GM19463 (cell line): ENCODE data around the gene PTPRE.

ENCODE experiments used
- ATAC-seq: cut with Tn5 transposase; IDR thresholded peaks from one replicate; pipeline ENCODE4 v1.9.1; 2021; ENCODE audit warnings: mild to moderate bottlenecking, moderate library complexity; ENCODE audit not compliant: unreplicated experiment

Gene PTPRE

GRCh38 chr10:127882391-127882790, 24.5 kb upstream of the PTPRE start:
- ATAC-seq: no peak

- peak; percentile 51 for ATAC-seq
Observed at GRCh38 chr10:127882801-127883459, 24.0 kb upstream of the PTPRE start.

DNA sequence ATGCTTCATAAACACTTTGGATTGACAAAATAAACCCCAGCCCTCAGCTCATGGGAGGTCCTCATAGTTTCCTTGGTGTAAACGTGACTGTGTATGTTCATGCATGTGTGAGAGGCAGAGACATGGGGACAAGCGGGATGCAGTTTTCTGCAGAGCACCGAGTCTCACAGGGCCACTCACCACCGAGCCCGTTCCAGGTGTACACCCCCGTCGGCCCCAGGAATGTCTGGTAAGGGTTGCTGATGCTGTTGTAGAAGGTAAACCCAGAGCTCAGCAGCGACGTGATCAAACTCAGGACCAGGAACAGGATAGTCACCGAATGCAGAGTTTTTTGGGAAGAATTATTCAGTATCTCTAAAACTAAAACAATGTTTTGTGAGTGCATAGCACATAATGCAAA, 23.4 kb upstream of the PTPRE start:
- no peak for ATAC-seq

DNA sequence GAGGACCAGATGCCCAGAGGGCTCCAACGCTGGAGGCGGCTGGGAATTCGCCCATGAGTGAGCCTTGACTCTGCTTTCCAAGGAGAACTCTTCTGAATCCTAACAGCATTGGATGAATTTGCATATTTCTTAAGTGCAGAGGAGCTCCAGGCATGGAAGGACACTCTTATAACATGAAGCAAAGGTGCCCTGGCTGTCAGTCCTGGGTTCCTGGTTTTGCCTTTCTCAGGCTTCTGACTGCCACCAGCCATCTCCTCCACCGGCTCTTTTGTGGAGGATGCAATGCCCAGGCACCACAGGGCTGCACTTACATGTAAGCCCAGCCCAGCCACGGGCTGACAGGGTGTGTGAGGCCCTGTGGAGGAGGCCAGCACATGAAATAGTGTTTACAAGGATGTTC, 22.4 kb upstream of the PTPRE start:
- ATAC-seq: no peak

GRCh38 chr10:127886371-127887051, 20.4 kb upstream of the PTPRE start:
- ATAC-seq: no peak

DNA sequence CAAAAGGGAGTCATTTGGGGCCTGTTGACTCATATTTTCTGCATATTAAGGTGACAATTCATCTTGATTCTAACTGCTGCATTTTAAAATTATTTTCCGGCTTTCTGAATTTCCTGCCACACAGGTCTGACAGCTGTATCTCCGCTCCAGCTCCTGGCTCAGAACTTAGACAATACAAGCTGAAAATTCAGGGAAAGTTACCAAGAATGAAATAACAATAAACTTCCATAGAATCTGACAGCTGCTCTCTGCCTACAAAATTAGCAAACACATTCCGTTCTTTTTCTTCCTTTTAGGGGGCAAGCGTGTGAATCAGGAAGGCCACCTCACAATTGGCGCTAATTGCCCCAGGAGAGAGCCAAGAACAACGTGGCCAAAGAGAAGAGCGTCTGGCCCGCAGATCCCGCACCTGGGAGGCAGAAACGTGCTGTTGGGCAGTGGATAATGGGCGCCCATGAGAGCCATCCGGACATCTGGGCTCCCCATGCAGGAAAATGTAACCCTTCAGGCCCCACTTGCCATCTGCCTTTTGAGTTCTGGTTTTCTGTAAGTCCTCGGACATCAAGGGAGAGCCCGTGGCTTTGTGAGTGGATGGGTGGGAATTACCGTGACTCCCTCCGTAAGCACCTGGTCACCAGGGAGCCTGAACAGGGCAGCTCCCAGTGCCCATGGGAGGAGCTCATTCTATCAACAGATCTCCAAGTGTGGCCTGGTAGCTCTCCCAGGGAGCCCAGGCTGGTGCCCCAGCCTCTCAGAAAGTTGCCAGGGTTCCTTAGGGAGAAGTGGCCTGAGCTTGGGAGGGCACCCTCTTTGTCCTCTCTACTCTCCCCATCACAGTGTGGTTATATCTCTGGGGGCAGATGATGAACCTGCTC, 19.1 kb upstream of the PTPRE start:
- ATAC-seq: no peak

- no peak for ATAC-seq
Observed at GRCh38 chr10:127888521-127889312, 18.2 kb upstream of the PTPRE start.

GRCh38 chr10:127889605-127890195, 17.2 kb upstream of the PTPRE start:
- ATAC-seq: no peak

DNA sequence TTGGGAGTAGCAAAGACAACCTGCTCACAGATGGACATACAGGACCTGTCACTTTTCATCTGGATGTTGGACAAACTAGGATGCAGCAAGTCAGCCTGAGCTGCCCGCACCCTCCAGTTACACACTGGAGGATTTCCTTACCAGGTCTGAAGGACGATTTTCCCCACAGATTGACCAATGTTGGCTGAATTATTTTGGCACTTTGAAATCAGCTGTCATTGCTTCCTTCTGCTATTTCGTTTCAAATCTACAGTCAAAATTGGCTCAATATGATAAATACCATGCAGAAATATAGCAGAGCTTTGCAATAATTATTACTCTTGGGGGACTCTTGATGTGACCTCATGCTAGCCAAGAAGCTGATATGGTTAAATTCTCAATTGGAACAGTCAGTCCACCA, 16.7 kb upstream of the PTPRE start:
- ATAC-seq: no peak

- no peak for ATAC-seq
Observed at GRCh38 chr10:127890832-127891334, 16.0 kb upstream of the PTPRE start.

GRCh38 chr10:127892743-127893142, 14.2 kb upstream of the PTPRE start, which contains the start of gene CLRN3:
Gene CLRN3, minus strand, starts transcription at chr10:127892941. Its CDS starts 157 bp downstream, at chr10:127892784.
- ATAC-seq: no peak

DNA sequence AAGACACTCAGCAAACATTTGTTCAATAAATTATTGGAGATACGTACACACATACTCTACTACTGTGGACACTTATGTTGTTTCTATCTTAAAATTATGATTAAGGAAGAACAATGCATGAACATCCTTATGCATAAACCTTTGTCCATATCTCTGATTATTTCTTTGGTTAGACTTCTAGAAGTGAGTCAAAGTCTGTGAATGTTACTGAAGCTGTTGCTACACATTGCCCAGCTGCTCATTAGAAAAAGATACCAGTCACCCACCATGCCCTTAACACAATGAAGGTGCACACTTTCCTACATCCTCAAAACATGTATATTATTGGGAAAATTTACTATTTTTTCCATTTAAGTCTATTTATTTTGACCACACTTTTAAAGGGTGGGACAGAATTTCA, 12.8 kb upstream of the PTPRE start:
- ATAC-seq: no peak

DNA sequence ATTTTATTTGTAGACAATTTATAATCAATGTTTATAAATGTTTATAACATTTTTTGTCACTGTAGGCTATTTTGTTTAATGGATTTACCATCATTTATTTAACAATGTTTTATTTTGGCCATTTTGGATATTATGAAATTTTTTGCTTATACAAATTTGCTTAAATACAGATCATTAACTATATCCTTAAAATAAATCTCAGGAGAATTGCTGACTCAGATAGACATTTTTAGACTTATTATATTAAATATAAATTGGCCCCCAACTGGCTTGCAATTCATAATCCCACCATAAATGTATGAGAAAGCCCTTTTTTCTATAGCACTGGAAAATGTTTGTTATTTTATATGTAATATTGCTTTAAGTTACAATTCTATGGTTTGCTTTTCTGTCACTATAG, 10.3 kb upstream of the PTPRE start:
- ATAC-seq: no peak

GRCh38 chr10:127897177-127897576, 9.7 kb upstream of the PTPRE start:
- no peak for ATAC-seq

DNA sequence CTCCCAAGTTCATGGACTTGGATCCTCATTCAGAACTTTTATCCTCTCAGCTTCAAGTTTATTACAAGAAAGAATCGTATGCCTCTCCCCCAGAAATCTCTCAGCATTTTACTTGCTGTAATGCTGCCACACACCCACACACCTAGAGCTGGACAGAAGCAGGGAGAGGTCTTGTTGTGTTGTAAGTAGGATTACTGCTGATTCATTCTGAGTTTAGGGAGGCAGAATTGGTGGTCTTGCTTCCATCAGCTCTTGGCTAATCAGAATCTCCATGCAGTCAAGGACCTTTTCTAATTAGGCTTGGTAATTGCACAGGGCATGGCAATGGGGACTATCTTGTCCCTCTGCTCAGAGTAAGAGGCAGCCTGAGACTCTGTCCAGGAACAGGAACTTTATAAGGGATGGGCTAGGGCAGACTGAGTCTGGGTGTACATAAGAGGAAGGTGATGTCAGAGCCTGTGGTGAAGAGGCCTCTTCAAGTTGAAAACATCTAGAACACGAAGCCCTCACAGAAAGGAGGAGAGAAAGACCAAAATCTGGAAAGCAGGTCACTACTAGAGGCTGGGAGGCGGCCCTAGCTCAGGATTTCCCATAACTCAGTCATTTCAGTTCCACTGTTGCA, 7.0 kb upstream of the PTPRE start:
- ATAC-seq: no peak

DNA sequence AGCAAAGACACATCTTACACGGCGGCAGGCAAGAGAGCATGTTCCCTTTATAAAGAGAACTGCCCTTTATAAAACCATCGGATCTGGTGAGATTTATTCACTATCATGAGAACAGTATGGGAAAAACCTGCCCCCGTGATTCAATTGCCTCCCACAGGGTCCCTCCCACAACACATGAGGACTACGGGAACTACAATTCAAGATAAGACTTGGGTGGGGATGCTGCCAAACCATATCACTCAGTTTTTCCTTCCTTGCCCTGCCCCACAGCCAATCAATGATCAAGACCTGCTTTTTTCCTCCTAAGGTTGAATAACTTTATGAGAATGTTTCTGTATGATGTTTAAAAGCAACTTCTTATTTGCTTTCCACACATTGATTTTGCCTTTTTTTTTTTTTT, 3.1 kb upstream of the PTPRE start:
- no peak for ATAC-seq

- ATAC-seq: no peak
Observed at GRCh38 chr10:127904311-127905000, 2.4 kb upstream of the PTPRE start.

DNA sequence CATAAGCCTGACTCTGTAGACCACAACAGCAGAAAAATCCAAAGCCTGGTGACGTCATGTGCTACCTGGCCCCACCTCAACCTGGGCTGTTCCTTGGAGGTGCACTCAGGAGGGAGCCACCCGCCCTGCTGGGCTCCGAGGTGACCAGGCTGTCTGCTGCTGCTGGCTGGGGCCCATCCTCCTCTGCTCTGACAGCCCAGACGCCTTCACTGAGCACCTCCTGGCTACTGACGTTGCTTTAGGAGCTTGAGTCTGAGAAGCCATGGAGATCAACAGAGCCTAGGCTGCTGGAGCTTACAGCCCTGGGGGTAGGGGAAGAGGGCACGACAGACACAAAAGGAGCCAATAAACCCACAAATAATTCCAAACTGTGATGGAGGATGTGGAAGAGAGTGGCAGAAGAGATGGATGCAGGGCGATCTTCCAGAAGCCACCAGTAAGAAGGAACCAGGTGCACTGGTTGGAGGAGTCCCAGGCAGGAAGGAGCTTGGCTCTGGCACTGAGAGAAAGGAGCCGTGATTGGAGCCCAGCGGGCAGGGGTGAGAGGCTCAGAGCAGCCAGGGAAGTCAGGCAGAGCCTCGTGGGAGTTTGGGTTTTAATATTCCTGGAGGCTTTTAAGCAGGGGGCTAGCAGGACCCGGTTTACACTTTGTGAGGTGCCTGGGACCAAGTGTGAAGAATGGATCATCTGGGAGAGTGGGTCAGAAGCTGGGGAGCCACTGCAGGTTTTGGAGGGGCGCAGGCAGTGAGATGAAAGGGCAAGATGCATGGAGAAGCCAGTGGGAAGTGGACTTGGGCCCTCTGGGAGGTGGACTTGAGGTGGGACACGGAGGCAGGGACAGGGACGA, 1.7 kb upstream of the PTPRE start:
- no peak for ATAC-seq
